IMR-90 (cell line): Measurements from ENCODE around the gene PRR29. TPM values are rescaled to one million over a fixed set of nuclear protein-coding genes. Genes with fewer than 3 reads are reported as not detected.

ENCODE experiments used
- ATAC-seq: fragments of 200-7000 bp; cut with Tn5 transposase; 2 replicates; pipeline ENCODE4 v1.9.1; 2020; ENCODE audit warnings: low read depth, mild to moderate bottlenecking, moderate library complexity
- BruUV-seq: library from RNA; stranded (reverse); fragments of 400-500 nt; replicated peaks from 2 replicates; lab custom pipeline; 2021; lab: Mats Ljungman, UMichigan
- CTCF ChIA-PET: fragments of 300-600 bp; formaldehyde crosslinking; extraction: SDS; loops from one replicate; lab custom pipeline; 2021; ENCODE audit warnings: antibody characterized with exemption; lab: Yijun Ruan, JAX
- POLR2A ChIA-PET: fragments of 300-600 bp; sonication (Branson Sonifier 250); formaldehyde crosslinking; loops from one replicate; lab custom pipeline; 2022; ENCODE audit warnings: antibody characterized with exemption; ENCODE audit not compliant: unreplicated experiment; lab: Charles Lee
- DNase-seq: peaks from one replicate; pipeline ENCODE4 v3.0.0; 2013
- H2AFZ ChIP-seq: replicated peaks from 2 replicates; pipeline ENCODE3; 2013; ENCODE audit warnings: low read length, mild to moderate bottlenecking; ENCODE audit not compliant: poor library complexity
- H2AK5ac ChIP-seq: 2 replicates; pipeline ENCODE4 v1.6.1; 2013; ENCODE audit warnings: low read depth, low read length, inconsistent platforms
- H2AK9ac ChIP-seq: replicated peaks from 2 replicates; pipeline ENCODE3; 2013; ENCODE audit warnings: mild to moderate bottlenecking, low read depth, low read length, moderate library complexity; ENCODE audit not compliant: poor library complexity
- H2BK120ac ChIP-seq: 2 replicates; pipeline ENCODE4 v1.6.1; 2013; ENCODE audit warnings: low read depth, low read length, inconsistent platforms
- H2BK15ac ChIP-seq: 3 replicates; pipeline ENCODE4 v1.6.1; 2013; ENCODE audit warnings: low read depth, low read length, inconsistent platforms
- H2BK20ac ChIP-seq: 2 replicates; pipeline ENCODE4 v1.6.1; 2013; ENCODE audit warnings: low read depth, mild to moderate bottlenecking, inconsistent platforms, low read length, moderate library complexity
- H2BK5ac ChIP-seq: 2 replicates; pipeline ENCODE4 v1.6.1; 2013; ENCODE audit warnings: mild to moderate bottlenecking, low read depth, low read length, inconsistent platforms; ENCODE audit not compliant: poor library complexity, severe bottlenecking
- H3K14ac ChIP-seq: replicated peaks from 2 replicates; pipeline ENCODE4 v1.6.1; 2013; ENCODE audit warnings: low read depth, low read length, inconsistent platforms
- H3K18ac ChIP-seq: 2 replicates; pipeline ENCODE4 v1.6.1; 2013; ENCODE audit warnings: low read depth, low read length, control low read depth
- H3K23ac ChIP-seq: 2 replicates; pipeline ENCODE4 v1.6.1; 2013; ENCODE audit warnings: low read depth, low read length, inconsistent platforms
- H3K27ac ChIP-seq: 2 replicates; pipeline ENCODE4 v1.5.1; 2013; ENCODE audit warnings: mild to moderate bottlenecking, control low read depth, low read length; ENCODE audit not compliant: insufficient read depth
- H3K27me3 ChIP-seq: 2 replicates; pipeline ENCODE4 v1.6.1; 2013; ENCODE audit warnings: low read length; ENCODE audit not compliant: control insufficient read depth, insufficient read depth
- H3K36me3 ChIP-seq: 2 replicates; pipeline ENCODE4 v1.6.1; 2013; ENCODE audit warnings: low read length, mixed read lengths; ENCODE audit not compliant: control insufficient read depth, insufficient read depth
- H3K4ac ChIP-seq: 2 replicates; pipeline ENCODE4 v1.6.1; 2013; ENCODE audit warnings: low read depth, low read length, inconsistent platforms
- H3K4me1 ChIP-seq: 2 replicates; pipeline ENCODE4 v1.6.1; 2013; ENCODE audit warnings: low read length, mixed read lengths; ENCODE audit not compliant: control insufficient read depth, insufficient read depth
- H3K4me2 ChIP-seq: 2 replicates; pipeline ENCODE4 v1.6.1; 2013; ENCODE audit warnings: low read depth, mild to moderate bottlenecking, control low read depth, low read length, moderate library complexity
- H3K4me3 ChIP-seq: 2 replicates; pipeline ENCODE4 v1.5.1; 2013; ENCODE audit warnings: low read depth, mild to moderate bottlenecking, control low read depth, low read length, moderate library complexity; ENCODE audit not compliant: insufficient read depth
- H3K56ac ChIP-seq: 2 replicates; pipeline ENCODE4 v1.6.1; 2013; ENCODE audit warnings: low read length, inconsistent platforms; ENCODE audit not compliant: insufficient read depth; ENCODE audit errors: extremely low read depth
- H3K79me1 ChIP-seq, 2 experiments: 2 replicates each; pipeline ENCODE4 v1.6.1; 2013; ENCODE audit warnings: low read length in 2 of 2, inconsistent platforms in 1 of 2, low read depth in 1 of 2
- H3K9ac ChIP-seq: 2 replicates; pipeline ENCODE4 v1.6.1; 2013; ENCODE audit warnings: low read depth, low read length, control low read depth
- H3K9me1 ChIP-seq: 2 replicates; pipeline ENCODE4 v1.6.1; 2013; ENCODE audit warnings: low read length, inconsistent platforms; ENCODE audit not compliant: insufficient read depth
- H3K9me3 ChIP-seq: 2 replicates; pipeline ENCODE4 v1.6.1; 2013; ENCODE audit warnings: low read length; ENCODE audit not compliant: control insufficient read depth, insufficient read depth
- H4K20me1 ChIP-seq: 2 replicates; pipeline ENCODE4 v1.6.1; 2013; ENCODE audit warnings: low read length, inconsistent platforms; ENCODE audit not compliant: insufficient read depth
- H4K5ac ChIP-seq: 2 replicates; pipeline ENCODE4 v1.6.1; 2013; ENCODE audit warnings: mild to moderate bottlenecking, low read depth, low read length, control low read depth
- H4K8ac ChIP-seq, 2 experiments: 2 replicates each; pipeline ENCODE4 v1.6.1; 2013; ENCODE audit warnings: low read depth in 2 of 2, low read length in 2 of 2, control low read depth in 1 of 2, inconsistent platforms in 1 of 2
- H4K91ac ChIP-seq: 2 replicates; pipeline ENCODE4 v1.6.1; 2013; ENCODE audit warnings: low read depth, low read length, inconsistent platforms; ENCODE audit not compliant: insufficient read depth
- RCOR1 ChIP-seq: IDR thresholded peaks from 2 replicates; pipeline ENCODE4 v1.6.1; 2012; ENCODE audit warnings: mild to moderate bottlenecking, low read length, improper control_type of control experiment; ENCODE audit not compliant: insufficient replicate concordance
- WGBS, 2 experiments: methylation state at CpG; one replicate each; pipeline versions ENCODE4 v1.1.5 to v1.1.7; 2013; ENCODE audit warnings: missing lambda C conversion rate in 2 of 2; ENCODE audit not compliant: insufficient read length in 1 of 2; ENCODE audit errors: extremely low coverage in 2 of 2; 5-methylcytosine and 5-hydroxymethylcytosine counted together
- dilution Hi-C: fragments of 300-500 bp; cut with HindIII; formaldehyde crosslinking; loops from one replicate; pipeline ENCODE4 v1.14.3; 2018; ENCODE audit warnings: low sequenced_read_pairs; ENCODE audit not compliant: unreplicated experiment
- in situ Hi-C: fragments of 300-500 bp; cut with MboI; formaldehyde crosslinking; loops from 3 replicates; pipeline ENCODE4 v1.14.3; 2019; ENCODE audit warnings: low sequenced_read_pairs, inconsistent platforms, mixed read lengths
- intact Hi-C: fragments of 100-400 bp; cut with micrococcal nuclease; formaldehyde crosslinking; loops from 2 replicates; pipeline ENCODE4 v1.10.0; 2022
- polyA plus RNA-seq, 3 experiments: library from polyadenylated mRNA; depleted of rRNA; stranded (reverse); fragments of >200 nt; gene quantifications; 2 replicates each; pipeline ENCODE4 v1.2.3, GENCODE V29; 2012; ENCODE audit warnings: low replicate concordance in 1 of 3
- total RNA-seq: library from RNA; depleted of rRNA; stranded (reverse); fragments of >200 nt; gene quantifications from 2 replicates; pipeline ENCODE4 v1.2.3, GENCODE V29; 2012

PRR29 gene
- total and polyA plus RNA-seq, 2 of the 4 experiments (the other 2 are of a cell fraction), result under 0.01 to 0.17 TPM

DNA sequence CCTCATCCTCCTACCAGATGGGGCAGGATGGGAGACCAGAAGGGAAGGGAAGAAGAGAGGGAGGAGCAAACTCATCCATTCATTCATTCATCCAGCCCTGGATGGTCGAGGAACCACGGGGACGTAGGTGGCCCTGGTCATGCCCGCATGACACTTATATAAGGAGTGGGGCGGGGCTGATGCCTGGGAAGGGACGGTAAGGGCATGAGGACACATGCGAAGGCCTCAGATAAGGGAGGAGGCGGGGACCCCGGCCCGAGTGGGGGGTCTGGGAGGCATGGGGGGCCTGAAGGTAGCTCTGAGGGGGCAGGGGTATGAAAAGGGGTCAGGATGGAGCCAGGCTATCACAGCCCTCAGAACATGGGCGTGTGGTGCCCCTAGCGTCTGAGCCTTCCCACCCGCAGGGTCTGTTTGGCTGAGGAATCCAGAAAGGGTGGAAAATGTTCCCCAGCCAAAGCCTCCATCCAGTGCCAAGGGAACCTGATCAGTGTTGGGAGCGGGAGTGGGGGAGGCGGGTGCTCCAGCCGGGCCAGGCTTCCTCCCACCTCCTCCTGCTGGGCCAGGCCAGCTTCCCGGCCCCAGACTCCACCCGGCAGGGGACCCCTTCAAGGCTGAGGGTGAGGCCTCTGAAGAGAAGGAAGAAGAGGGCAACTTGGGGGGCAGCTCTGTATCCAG lies 48.4 kb upstream of the PRR29 start:
- Histone ChIP-seq H3K36me3 (no peaks in the 10 kb centered on the region), H2AFZ (no peak overlapping the region), H4K91ac (no peak overlapping the region), H3K9me1 (no peaks in the 10 kb centered on the region), H4K5ac (no peak overlapping the region), H3K4me2 (no peak overlapping the region), H3K18ac (no peak overlapping the region), H3K56ac (no peak overlapping the region), H2BK120ac (no peak overlapping the region), H4K20me1 (no peaks in the 10 kb centered on the region), H2BK5ac (no peak overlapping the region), H4K8ac (no peak overlapping the region), H2BK15ac (no peak overlapping the region), H3K27me3 (peaks cover 24% of the 10 kb centered on the region), H3K4me3 (no peak overlapping the region), H3K23ac (no peak overlapping the region), H3K9me3 (no peaks in the 10 kb centered on the region), H3K9ac (no peak overlapping the region), H2AK9ac (no peak overlapping the region), H3K27ac (no peak overlapping the region), H3K14ac (no peak overlapping the region), H2BK20ac (no peak overlapping the region), H3K4me1 (no peaks in the 10 kb centered on the region), H3K4ac (no peak overlapping the region), H2AK5ac (no peak overlapping the region), H3K79me1 (no peaks in the 10 kb centered on the region)
- ATAC-seq, result no peak
- TF ChIP-seq RCOR1, result no peak
- intact Hi-C loops (no loop called here), in situ Hi-C loops (no loop called here), dilution Hi-C loops (no loop called here)
- WGBS, 2 experiments, result 84% methylated on average over 6 of the region's 18 CpGs; no CpG with 5 or more reads in 1 of the 2 experiments
- DNase-seq, result no peak
- BruUV-seq, result no TSS peak
- ChIA-PET POLR2A (no interaction called here), CTCF (no interaction called here)
